22Rv1 (cell line): Measurements from ENCODE around the gene BIN1.

Experiments
- CTCF ChIP-seq: fragments of 450-650 bp; IDR thresholded peaks from 2 replicates; pipeline ENCODE4 v1.5.1; 2017; ENCODE audit warnings: mild to moderate bottlenecking
- ZFX ChIP-seq: fragments of 450-650 bp; IDR thresholded peaks from 2 replicates; pipeline ENCODE4 v1.6.1; 2017; ENCODE audit warnings: antibody characterized with exemption, borderline replicate concordance

- TF ChIP-seq CTCF (no peak), ZFX (no peak)
Measured at GRCh38 chr2:127106991-127107621, at the start of gene BIN1.
